Measurements from ENCODE around the gene SHC2.

The SHC2 gene

DNA sequence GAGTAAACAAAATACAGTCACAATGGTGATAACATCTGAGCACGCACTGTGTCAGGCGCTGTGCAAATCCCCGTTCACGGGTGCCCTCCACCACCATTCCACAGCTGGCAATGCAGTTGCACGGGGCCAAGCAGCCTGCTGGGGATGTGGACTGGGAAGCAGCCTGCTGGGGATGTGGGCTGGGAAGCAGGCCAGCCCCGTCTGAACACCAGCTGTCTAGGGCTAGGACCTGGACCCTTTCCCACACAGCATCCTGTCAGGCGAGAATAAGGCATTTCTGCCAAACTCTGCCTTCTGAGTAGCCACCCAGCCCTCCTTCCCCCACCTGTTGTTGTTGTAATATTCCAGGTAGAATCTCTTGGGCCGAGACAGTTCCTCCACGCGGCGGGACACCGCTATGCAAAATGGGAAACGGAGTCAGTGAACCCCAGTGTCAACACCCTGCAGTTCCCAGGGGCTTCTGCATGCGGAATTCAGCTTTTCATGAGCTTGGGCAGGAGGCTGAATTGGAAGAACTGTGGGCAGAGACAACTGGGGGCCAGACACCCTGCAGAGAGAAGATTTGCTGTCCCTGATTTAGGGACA, 88.4 kb downstream of the SHC2 start:
- DNase-seq (ENCODE audit: low spot score): no peak

DNA sequence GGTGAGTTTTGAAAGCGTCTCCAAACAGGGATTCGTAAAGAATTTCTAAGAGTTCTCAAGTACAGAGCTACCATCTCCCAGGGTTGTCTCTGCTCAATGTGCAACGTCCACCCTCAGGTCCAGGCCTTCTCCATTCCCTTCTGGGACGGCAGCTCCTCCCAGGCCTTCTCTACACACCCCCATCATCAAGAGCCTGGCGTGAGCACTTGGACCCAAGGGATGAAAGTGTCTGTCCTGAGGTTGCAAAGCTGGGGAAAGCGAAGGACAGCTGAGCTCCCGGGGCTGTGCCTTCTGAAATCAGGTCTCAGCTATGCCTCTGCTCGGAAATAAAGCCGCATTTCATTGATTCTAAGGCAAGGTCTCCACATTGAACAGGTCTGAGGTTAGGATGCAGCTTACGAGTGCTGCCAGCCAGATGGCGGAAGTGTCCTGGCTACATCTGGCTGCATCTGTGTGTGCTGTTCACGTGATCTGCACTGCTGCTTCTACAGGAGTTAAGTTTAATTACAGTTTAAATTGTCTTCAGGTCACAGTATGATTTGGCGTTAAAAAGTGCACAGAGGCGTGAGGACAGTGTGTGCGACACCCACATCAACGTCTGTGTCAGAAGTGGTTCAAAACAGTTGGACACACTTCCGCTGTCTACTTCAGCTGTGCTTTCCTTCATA, 89.2 kb downstream of the SHC2 start:
- DNase-seq (ENCODE audit: low spot score): no peak

- no peak for DNase-seq (ENCODE audit: low spot score)
These were observed 90.0 kb downstream of the SHC2 start for GRCh38 chr19:370641-371330.

GRCh38 chr19:369876-370275, 91.0 kb downstream of the SHC2 start:
- DNase-seq (ENCODE audit: low spot score): no peak

DNA sequence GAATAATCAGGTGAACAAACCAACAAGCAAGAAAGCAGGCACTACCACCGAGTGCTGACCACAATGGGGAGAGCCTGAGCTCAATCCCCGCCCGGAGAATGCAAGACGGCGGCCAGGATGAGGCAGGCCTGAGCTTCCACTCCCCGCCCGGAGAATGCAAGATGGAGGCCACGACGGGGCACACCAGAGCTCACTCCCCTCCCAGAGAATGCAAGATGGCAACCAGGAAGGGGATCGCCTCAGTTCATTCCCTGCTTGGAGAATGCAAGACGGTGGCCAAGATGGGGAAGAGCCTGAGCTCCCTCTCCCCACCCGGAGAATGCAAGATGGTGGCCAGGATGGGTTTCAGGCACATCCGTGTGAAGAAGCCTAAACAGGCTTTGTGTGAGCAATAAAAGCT, 91.6 kb downstream of the SHC2 start:
- no peak for DNase-seq (ENCODE audit: low spot score)

DNA sequence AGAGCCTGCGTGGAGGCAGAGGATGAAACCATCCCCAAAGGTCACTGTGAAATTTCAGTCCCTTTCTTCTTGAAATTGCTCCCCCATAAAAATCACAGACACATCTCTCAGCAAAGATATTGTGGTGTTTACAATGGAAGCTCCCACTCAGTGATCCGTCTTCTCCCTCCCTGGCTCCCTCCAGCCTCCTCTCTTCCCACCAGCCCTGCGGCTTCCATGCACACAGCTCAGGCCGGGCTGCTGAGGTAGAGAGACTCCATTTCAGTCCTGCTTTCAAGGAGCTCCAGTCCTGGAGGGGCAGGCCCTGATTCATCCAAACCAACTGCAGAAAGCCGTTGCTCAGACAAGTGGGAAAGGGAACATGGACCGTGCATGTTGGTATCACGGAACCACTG, 92.2 kb downstream of the SHC2 start:
- no peak for DNase-seq (ENCODE audit: low spot score)

DNA sequence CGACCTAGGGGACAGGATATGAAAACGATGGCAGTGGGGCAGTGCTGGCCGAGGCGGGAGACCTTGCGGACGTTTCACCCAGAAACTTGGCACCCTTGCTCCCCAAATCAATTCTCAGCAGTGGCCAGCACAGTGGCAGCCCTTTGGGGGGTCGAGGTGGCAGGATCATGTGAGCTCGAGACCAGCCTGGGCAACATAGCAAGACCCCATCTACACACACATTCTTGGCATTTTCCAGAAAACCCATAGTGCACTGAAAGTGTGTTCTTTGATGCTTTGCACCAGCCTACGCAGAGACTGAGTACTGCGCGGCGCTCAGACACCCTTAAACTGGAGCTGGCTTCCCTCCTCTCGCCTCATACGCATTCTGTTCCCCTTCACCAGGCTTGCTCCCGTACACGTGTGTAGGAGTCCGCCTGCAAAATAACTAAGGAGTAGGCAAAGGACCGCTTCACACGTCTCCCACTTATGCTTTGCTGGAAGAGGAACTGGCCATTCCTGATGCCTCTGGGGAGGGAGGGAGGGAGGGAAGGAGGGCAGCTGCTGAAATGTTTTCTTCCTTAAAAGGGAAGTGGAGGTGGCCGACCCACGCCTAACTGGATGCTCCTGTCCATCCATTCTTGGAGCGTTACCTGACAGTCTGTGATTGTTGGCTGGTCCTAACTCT, 92.7 kb downstream of the SHC2 start:
- DNase-seq (ENCODE audit: low spot score): no peak

DNA sequence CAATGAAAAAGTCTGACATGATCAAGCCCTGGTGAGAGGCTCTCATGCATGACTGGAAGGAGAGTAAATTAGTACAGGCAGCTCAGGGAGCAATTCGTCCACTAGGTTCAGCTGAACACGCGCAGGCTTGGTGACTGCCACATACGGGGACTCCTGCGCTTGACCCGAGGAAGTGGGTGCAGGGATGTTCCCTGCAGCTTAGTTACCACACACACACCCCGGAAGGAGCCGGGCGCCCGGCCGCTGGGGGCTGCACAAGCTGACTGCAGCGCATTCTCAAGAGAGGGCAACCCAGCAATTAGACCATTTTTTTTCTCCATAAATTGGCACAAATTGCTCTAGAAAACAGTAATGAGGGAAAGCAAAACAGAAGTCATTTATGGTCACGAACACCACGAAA, 93.3 kb downstream of the SHC2 start:
- DNase-seq (ENCODE audit: low spot score): no peak

- DNase-seq (ENCODE audit: low spot score): no peak
These were observed 93.9 kb downstream of the SHC2 start for GRCh38 chr19:366951-367350.

Data from kidney tubule cell (primary cell).